K562 (cell line): ENCODE measurements around the gene RASGEF1C. TPM values are rescaled to one million over a fixed set of nuclear protein-coding genes. Genes with fewer than 3 reads are reported as not detected.

Experiments used
- FOXJ2 ChIP-seq: fragments of 200-800 bp; sonication (Bioruptor generic); IDR thresholded peaks from 2 replicates; pipeline ENCODE4 v1.6.1; 2016; ENCODE audit warnings: missing genetic modification characterization, missing compliant biosample characterization
- HEY1 ChIP-seq: fragments of 250-450 bp; sonication (Bioruptor Pico); IDR thresholded peaks from 2 replicates; pipeline ENCODE4 v1.5.0; 2020; ENCODE audit warnings: mild to moderate bottlenecking, moderate library complexity, borderline replicate concordance
- HNRNPH1 ChIP-seq: fragments of 200-400 bp; formaldehyde crosslinking; optimal IDR thresholded peaks from 2 replicates; pipeline ENCODE3; 2017; ENCODE audit warnings: low read depth, mild to moderate bottlenecking, low read length, moderate library complexity
- NCOA1 ChIP-seq: fragments of 450-650 bp; IDR thresholded peaks from 2 replicates; pipeline ENCODE4 v1.6.1; 2016; ENCODE audit warnings: low read depth
- NR2C1 ChIP-seq, 2 experiments: fragments of 450-650 bp; IDR thresholded peaks; 2 replicates each; pipeline ENCODE4 v1.6.1; 2017; ENCODE audit warnings: mild to moderate bottlenecking in 2 of 2, antibody characterized with exemption in 1 of 2, inconsistent platforms in 1 of 2, missing compliant biosample characterization in 1 of 2, missing genetic modification characterization in 1 of 2
- ZNF785 ChIP-seq: fragments of 250-450 bp; sonication (Bioruptor Pico); IDR thresholded peaks from 2 replicates; pipeline ENCODE4 v1.4.0; 2020; ENCODE audit warnings: mild to moderate bottlenecking
- polyA plus RNA-seq, 8 experiments: library from polyadenylated mRNA; depleted of rRNA in 4 of 8; stranded (reverse) in 5 of 8; unstranded in 3 of 8; fragments of >200 nt; fragmentation: Nextera tagmentation in 2 of 8; fragmentation: Illumina TruSeq in 1 of 8; extraction: Ambion mirVana in 2 of 8; extraction: Trizol in 1 of 8; gene quantifications; 2 replicates each; pipeline versions ENCODE4 v1.2.1 to v1.2.3, GENCODE V29; 2011 to 2014; ENCODE audit warnings: inconsistent platforms in 1 of 8, missing spikeins in 1 of 8
- total RNA-seq, 7 experiments: library from RNA; depleted of rRNA in 6 of 7; stranded (reverse); fragments of >200 nt in 6 of 7; fragmentation: Illumina TruSeq in 2 of 7; extraction: Trizol in 2 of 7; gene quantifications; 2 replicates each; pipeline versions ENCODE4 v1.2.1 to v1.2.3, GENCODE V29; 2011 to 2021; ENCODE audit warnings: low replicate concordance in 1 of 7
- TF ChIP-seq, protein P1 (sequence below): sonication (generic); formaldehyde crosslinking; IDR thresholded peaks from 2 replicates; pipeline ENCODE4 v1.8.1; 2022; ENCODE audit warnings: missing genetic modification reagents
- TF ChIP-seq, protein P2 (sequence below): fragments of 250-450 bp; sonication (Bioruptor Pico); IDR thresholded peaks from 2 replicates; pipeline ENCODE4 v1.8.0; 2022; ENCODE audit warnings: moderate library complexity, mild to moderate bottlenecking, inconsistent platforms

RASGEF1C gene
- total and polyA plus RNA-seq, 9 of the 15 experiments (the other 6 are each of a cell fraction or from before 2014, with no cell fraction given), result 0.04 to 1.1 (median 0.21) TPM; not detected in 4

DNA sequence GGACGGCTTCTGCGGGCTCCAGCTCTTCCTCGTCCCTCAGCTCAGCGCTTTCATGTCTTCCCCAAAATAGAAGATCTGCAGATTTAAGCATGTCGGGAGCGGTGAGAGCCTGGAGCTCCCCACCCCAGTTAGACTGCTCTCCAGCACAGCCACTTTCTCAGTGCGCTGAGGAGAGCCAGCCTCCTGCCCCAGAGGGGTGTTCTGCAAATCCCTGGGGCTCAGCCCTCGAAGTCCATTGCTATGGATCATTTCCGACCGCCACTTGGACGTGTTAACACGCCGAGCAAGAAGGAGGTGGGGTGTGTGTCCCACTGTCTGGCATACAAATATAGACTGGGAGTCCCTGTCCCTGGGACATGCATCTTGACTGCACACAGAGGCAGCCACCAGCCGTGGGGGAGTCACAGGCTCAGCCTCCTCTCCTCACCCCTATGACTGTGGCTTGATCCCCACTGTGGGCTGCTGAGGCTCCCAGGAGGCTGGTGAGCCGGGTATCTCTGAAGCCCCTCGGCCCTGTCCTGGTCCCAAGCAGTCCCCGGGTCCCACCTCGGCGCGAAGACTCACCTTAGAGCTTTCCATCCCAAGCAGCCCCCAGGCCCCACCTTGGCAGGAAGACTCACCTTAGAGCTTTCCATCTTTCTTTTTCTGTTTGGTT is 107.4 kb downstream of the RASGEF1C start (continued):
- TF ChIP-seq, protein P1, sequence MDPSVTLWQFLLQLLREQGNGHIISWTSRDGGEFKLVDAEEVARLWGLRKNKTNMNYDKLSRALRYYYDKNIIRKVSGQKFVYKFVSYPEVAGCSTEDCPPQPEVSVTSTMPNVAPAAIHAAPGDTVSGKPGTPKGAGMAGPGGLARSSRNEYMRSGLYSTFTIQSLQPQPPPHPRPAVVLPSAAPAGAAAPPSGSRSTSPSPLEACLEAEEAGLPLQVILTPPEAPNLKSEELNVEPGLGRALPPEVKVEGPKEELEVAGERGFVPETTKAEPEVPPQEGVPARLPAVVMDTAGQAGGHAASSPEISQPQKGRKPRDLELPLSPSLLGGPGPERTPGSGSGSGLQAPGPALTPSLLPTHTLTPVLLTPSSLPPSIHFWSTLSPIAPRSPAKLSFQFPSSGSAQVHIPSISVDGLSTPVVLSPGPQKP (CRISPR knock-in tag), result no peak
- no peak for TF ChIP-seq HNRNPH1
- TF ChIP-seq, protein P2, sequence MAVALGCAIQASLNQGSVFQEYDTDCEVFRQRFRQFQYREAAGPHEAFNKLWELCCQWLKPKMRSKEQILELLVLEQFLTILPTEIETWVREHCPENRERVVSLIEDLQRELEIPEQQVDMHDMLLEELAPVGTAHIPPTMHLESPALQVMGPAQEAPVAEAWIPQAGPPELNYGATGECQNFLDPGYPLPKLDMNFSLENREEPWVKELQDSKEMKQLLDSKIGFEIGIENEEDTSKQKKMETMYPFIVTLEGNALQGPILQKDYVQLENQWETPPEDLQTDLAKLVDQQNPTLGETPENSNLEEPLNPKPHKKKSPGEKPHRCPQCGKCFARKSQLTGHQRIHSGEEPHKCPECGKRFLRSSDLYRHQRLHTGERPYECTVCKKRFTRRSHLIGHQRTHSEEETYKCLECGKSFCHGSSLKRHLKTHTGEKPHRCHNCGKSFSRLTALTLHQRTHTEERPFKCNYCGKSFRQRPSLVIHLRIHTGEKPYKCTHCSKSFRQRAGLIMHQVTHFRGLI, result no peak
- TF ChIP-seq ZNF785 (CRISPR knock-in tag), result no peak
- TF ChIP-seq FOXJ2 (tag), result no peak
- TF ChIP-seq NCOA1, result no peak
- TF ChIP-seq HEY1, result no peak
- no peak for TF ChIP-seq NR2C1 (IDR thresholded peaks at IDR 0.05)
- TF ChIP-seq NR2C1 (tag; IDR thresholded peaks at IDR 0.05), result no peak
